ENCODE measurements around the gene TMTC1.

Gene TMTC1

GRCh38 chr12:29773076-29773475 lies 10.7 kb downstream of the TMTC1 start:
- no peaks in the 10 kb centered on the region for H3K36me3 ChIP-seq (ENCODE audit: control insufficient read depth, insufficient read depth, low read length, severe bottlenecking)
- H3K9me3 ChIP-seq (ENCODE audit: control insufficient read depth, low read length) = no peaks in the 10 kb centered on the region
- no peak overlapping the region for H3K9ac ChIP-seq (ENCODE audit: low read length)
- DNase-seq (ENCODE audit: low read depth) = no peak
- H3K4me1 ChIP-seq (ENCODE audit: control insufficient read depth, insufficient read depth, low read length) = peaks cover 15% of the 10 kb centered on the region
- no peak overlapping the region for H3K4me3 ChIP-seq (ENCODE audit: low read length)
- no peaks in the 10 kb centered on the region for H3K27me3 ChIP-seq (replicated peaks; ENCODE audit: control insufficient read depth, insufficient read depth, low read length)

DNA sequence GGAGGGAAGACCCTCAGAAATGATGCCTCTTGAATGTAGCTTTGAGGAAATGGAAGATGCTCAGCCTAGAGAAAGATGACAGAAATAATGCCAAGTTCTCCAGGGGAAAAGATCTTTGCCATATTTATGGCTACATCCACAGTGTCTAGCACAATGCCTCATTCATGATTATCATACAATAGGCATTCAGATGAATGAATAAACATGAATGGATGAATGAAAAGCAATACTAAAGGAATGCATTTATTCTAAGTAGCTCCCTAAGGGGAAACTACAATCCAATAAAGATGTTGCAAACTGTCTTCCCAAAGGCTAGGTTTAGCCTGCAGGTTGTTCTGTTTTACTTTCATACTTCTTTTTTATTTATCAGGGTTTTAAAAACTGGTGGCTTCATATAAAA lies 12.0 kb downstream of the TMTC1 start:
- no peaks in the 10 kb centered on the region for H3K9me3 ChIP-seq (ENCODE audit: control insufficient read depth, low read length)
- H3K36me3 ChIP-seq (ENCODE audit: control insufficient read depth, insufficient read depth, low read length, severe bottlenecking) = no peaks in the 10 kb centered on the region
- peaks cover 15% of the 10 kb centered on the region for H3K4me1 ChIP-seq (ENCODE audit: control insufficient read depth, insufficient read depth, low read length)
- H3K4me3 ChIP-seq (ENCODE audit: low read length) = no peak overlapping the region
- H3K27me3 ChIP-seq (replicated peaks; ENCODE audit: control insufficient read depth, insufficient read depth, low read length) = no peaks in the 10 kb centered on the region
- no peak overlapping the region for H3K9ac ChIP-seq (ENCODE audit: low read length)
- DNase-seq (ENCODE audit: low read depth) = no peak

DNA sequence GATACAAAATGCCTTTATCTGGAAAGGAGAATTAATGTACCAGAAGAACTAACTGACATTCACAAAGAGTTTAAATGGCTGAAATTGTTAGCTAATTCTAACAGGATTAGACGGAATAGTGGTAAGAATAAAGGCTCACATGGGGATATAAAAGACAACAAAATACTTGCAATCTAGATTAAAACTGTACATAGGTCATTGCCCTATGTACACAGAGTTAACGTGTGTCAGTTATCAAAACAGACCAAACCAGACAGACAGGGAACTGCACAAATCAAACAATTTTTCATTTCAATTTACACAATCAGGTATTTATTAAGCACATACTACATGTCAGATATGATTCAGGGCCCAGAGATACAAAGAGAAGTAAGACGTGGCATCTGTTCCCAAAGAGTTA lies 12.6 kb downstream of the TMTC1 start:
- Histone ChIP-seq H3K9me3 (ENCODE audit: control insufficient read depth, low read length) (no peaks in the 10 kb centered on the region), H3K27me3 (replicated peaks; ENCODE audit: control insufficient read depth, insufficient read depth, low read length) (no peaks in the 10 kb centered on the region), H3K36me3 (ENCODE audit: control insufficient read depth, insufficient read depth, low read length, severe bottlenecking) (peaks cover 4% of the 10 kb centered on the region), H3K9ac (ENCODE audit: low read length) (no peak overlapping the region), H3K4me3 (ENCODE audit: low read length) (no peak overlapping the region), H3K4me1 (ENCODE audit: control insufficient read depth, insufficient read depth, low read length) (peaks cover 15% of the 10 kb centered on the region)
- no peak for DNase-seq (ENCODE audit: low read depth)

DNA sequence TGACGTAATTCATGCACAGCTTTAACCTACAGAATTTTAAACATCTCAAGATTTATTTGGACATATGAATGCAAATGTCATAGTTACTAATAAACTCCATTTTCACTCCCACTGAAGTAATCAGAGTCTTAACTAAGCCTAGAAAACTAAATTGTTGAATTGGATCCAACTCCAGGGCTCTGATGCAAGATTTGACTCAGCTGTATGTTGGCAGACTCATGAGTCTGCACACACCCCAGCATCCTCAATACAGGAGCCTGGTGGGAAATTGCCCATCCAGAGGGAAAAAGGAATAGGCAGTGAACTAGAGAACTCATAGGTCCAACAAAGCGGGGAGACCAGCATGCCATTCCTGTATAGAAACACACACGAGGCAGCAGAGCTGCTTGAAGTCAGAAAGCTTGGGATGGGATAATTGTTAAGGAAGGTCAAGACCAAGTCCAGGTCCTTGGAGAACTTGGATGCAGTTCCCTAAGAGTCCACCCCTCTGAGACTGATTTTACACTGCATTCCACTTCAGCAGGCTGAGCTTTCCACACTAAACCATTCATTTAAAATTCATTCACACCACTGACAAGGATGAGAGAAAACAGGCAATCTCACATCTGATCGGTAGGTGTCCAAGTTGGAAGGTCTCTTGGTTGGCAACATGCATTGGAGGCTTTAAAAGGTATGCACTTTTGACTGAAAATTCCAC lies 14.4 kb downstream of the TMTC1 start:
- Histone ChIP-seq H3K27me3 (replicated peaks; ENCODE audit: control insufficient read depth, insufficient read depth, low read length) (no peaks in the 10 kb centered on the region), H3K4me3 (ENCODE audit: low read length) (no peak overlapping the region), H3K4me1 (ENCODE audit: control insufficient read depth, insufficient read depth, low read length) (peaks cover 15% of the 10 kb centered on the region), H3K9me3 (ENCODE audit: control insufficient read depth, low read length) (no peaks in the 10 kb centered on the region), H3K36me3 (ENCODE audit: control insufficient read depth, insufficient read depth, low read length, severe bottlenecking) (peaks cover 6% of the 10 kb centered on the region), H3K9ac (ENCODE audit: low read length) (no peak overlapping the region)
- DNase-seq (ENCODE audit: low read depth) = peak; percentile 89

- no peak for DNase-seq (ENCODE audit: low read depth)
- Histone ChIP-seq H3K4me3 (ENCODE audit: low read length) (no peak overlapping the region), H3K27me3 (replicated peaks; ENCODE audit: control insufficient read depth, insufficient read depth, low read length) (no peaks in the 10 kb centered on the region), H3K9ac (ENCODE audit: low read length) (no peak overlapping the region), H3K36me3 (ENCODE audit: control insufficient read depth, insufficient read depth, low read length, severe bottlenecking) (peaks cover 6% of the 10 kb centered on the region), H3K4me1 (ENCODE audit: control insufficient read depth, insufficient read depth, low read length) (peaks cover 17% of the 10 kb centered on the region), H3K9me3 (ENCODE audit: control insufficient read depth, low read length) (no peaks in the 10 kb centered on the region)
These were observed 15.4 kb downstream of the TMTC1 start for GRCh38 chr12:29768372-29768771.

- Histone ChIP-seq H3K9ac (ENCODE audit: low read length) (no peak overlapping the region), H3K4me3 (ENCODE audit: low read length) (no peak overlapping the region), H3K9me3 (ENCODE audit: control insufficient read depth, low read length) (no peaks in the 10 kb centered on the region), H3K36me3 (ENCODE audit: control insufficient read depth, insufficient read depth, low read length, severe bottlenecking) (peaks cover 6% of the 10 kb centered on the region), H3K4me1 (ENCODE audit: control insufficient read depth, insufficient read depth, low read length) (peaks cover 17% of the 10 kb centered on the region), H3K27me3 (replicated peaks; ENCODE audit: control insufficient read depth, insufficient read depth, low read length) (no peaks in the 10 kb centered on the region)
- no peak for DNase-seq (ENCODE audit: low read depth)
These were observed 20.4 kb downstream of the TMTC1 start for GRCh38 chr12:29763301-29763683.

GRCh38 chr12:29762637-29763300 lies 21.0 kb downstream of the TMTC1 start:
- H3K4me1 ChIP-seq (ENCODE audit: control insufficient read depth, insufficient read depth, low read length) = peaks cover 15% of the 10 kb centered on the region
- no peaks in the 10 kb centered on the region for H3K9me3 ChIP-seq (ENCODE audit: control insufficient read depth, low read length)
- DNase-seq (ENCODE audit: low read depth) = peak; percentile 45
- no peak overlapping the region for H3K9ac ChIP-seq (ENCODE audit: low read length)
- no peaks in the 10 kb centered on the region for H3K27me3 ChIP-seq (replicated peaks; ENCODE audit: control insufficient read depth, insufficient read depth, low read length)
- H3K4me3 ChIP-seq (ENCODE audit: low read length) = no peak overlapping the region
- H3K36me3 ChIP-seq (ENCODE audit: control insufficient read depth, insufficient read depth, low read length, severe bottlenecking) = peaks cover 11% of the 10 kb centered on the region

- H3K27me3 ChIP-seq (replicated peaks; ENCODE audit: control insufficient read depth, insufficient read depth, low read length) = no peaks in the 10 kb centered on the region
- no peak overlapping the region for H3K4me3 ChIP-seq (ENCODE audit: low read length)
- DNase-seq (ENCODE audit: low read depth) = no peak
- H3K36me3 ChIP-seq (ENCODE audit: control insufficient read depth, insufficient read depth, low read length, severe bottlenecking) = peaks cover 12% of the 10 kb centered on the region
- H3K4me1 ChIP-seq (ENCODE audit: control insufficient read depth, insufficient read depth, low read length) = peaks cover 28% of the 10 kb centered on the region
- H3K9me3 ChIP-seq (ENCODE audit: control insufficient read depth, low read length) = no peaks in the 10 kb centered on the region
- no peak overlapping the region for H3K9ac ChIP-seq (ENCODE audit: low read length)
These were observed 23.8 kb downstream of the TMTC1 start for GRCh38 chr12:29759950-29760349.

DNA sequence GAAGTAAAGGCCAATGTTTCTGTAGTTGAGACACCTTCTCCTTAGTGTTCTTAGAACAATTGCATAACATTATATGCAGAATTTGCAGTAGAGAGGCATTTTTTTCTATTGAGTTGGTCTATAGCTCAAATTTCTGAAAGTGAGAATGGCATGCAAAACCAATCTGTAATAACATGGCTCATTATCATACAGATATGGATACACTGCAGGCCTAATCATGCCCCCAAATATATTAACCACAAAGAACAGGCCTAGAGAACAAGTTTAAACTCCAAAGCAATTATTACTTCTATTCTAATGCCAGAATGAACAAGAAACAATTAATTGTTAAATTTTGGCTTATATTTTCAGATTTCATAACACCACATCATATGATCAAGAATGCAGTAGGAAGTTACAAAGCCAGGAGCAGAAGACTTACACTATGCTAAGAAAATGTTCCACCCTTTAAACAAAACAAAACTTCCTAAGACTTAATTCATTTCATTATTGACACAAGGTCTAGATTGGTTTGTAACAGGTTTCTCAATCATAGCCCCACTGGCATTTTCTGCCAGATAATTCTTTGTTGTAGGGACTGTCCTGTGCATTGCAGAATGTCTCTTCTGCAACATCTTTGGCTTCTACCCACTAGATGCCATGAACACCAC lies 26.9 kb downstream of the TMTC1 start:
- peak overlapping the region; percentile 0 for H3K4me3 ChIP-seq (ENCODE audit: low read length)
- no peaks in the 10 kb centered on the region for H3K9me3 ChIP-seq (ENCODE audit: control insufficient read depth, low read length)
- DNase-seq (ENCODE audit: low read depth) = peak; percentile 61
- H3K36me3 ChIP-seq (ENCODE audit: control insufficient read depth, insufficient read depth, low read length, severe bottlenecking) = peaks cover 35% of the 10 kb centered on the region
- no peak overlapping the region for H3K9ac ChIP-seq (ENCODE audit: low read length)
- H3K27me3 ChIP-seq (replicated peaks; ENCODE audit: control insufficient read depth, insufficient read depth, low read length) = no peaks in the 10 kb centered on the region
- peaks cover 13% of the 10 kb centered on the region for H3K4me1 ChIP-seq (ENCODE audit: control insufficient read depth, insufficient read depth, low read length)

DNA sequence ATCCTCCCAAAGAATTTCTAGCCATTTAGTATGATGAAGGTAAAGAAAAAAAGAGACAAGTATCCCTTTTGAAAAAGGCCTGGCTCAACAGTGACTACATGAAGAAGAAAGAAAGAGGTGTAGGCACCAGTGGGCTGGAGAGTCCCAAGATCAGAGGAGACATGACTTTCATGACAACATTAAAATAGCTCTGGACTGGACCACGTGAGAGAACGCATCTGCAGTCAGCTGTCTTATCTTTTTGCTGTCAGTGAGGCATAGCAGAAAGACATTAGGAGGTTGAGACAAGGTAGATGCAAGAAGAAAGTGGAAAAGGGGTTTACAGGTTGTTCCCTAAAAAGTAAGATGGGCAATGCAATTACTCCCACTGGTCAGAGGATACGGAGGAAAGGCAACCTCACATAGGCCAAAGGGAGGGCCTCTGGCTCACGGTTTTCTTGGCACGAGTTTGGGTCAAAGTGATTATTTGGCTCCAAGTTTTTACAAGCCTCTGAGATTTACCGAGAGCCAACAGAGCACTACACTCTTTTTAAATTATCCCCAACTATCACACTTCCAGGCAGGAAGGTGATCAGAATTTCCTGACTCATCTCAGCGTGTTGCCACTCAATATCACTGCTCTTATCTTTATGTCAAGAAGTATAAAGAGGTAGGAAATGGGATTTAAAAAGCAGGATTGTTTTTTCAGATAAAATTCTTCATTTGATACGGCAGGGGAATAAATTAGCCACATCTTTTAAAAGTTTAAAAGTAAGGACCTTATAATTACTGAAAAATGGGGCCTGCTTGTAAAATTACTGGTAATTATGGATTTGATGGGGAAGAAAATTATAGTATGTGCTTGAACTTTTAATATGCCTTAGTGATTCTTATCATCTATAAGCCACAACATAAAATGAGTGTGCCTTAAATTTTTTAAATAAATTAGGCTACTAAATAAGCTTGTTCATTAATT lies 29.2 kb downstream of the TMTC1 start:
- no peak overlapping the region for H3K9ac ChIP-seq (ENCODE audit: low read length)
- DNase-seq (ENCODE audit: low read depth) = no peak

GRCh38 chr12:29752121-29752520 lies 31.6 kb downstream of the TMTC1 start:
- no peaks in the 10 kb centered on the region for H3K9me3 ChIP-seq (ENCODE audit: control insufficient read depth, low read length)
- no peak overlapping the region for H3K4me3 ChIP-seq (ENCODE audit: low read length)
- peaks cover 9% of the 10 kb centered on the region for H3K4me1 ChIP-seq (ENCODE audit: control insufficient read depth, insufficient read depth, low read length)
- H3K9ac ChIP-seq (ENCODE audit: low read length) = no peak overlapping the region
- no peaks in the 10 kb centered on the region for H3K27me3 ChIP-seq (replicated peaks; ENCODE audit: control insufficient read depth, insufficient read depth, low read length)
- H3K36me3 ChIP-seq (ENCODE audit: control insufficient read depth, insufficient read depth, low read length, severe bottlenecking) = peaks cover 64% of the 10 kb centered on the region
- peak; percentile 12 for DNase-seq (ENCODE audit: low read depth)

More for the DNA sequence above, 29.2 kb downstream of the TMTC1 start:
- no peaks in the 10 kb centered on the region for H3K27me3 ChIP-seq (replicated peaks; ENCODE audit: control insufficient read depth, insufficient read depth, low read length)
- H3K9me3 ChIP-seq (ENCODE audit: control insufficient read depth, low read length) = no peaks in the 10 kb centered on the region
- peaks cover 13% of the 10 kb centered on the region for H3K4me1 ChIP-seq (ENCODE audit: control insufficient read depth, insufficient read depth, low read length)
- peaks cover 57% of the 10 kb centered on the region for H3K36me3 ChIP-seq (ENCODE audit: control insufficient read depth, insufficient read depth, low read length, severe bottlenecking)
- no peak overlapping the region for H3K4me3 ChIP-seq (ENCODE audit: low read length)
